GM08714 (cell line): ENCODE measurements around the gene TAC3.
"Not testable (repeated sequence)": the region's sequence is repeated elsewhere in the genome, so short reads cannot be mapped to it uniquely, and the experiment has no call there.

ENCODE experiments used
- H3K4me3 ChIP-seq: fragments of 200-500 bp; sonication (Bioruptor generic); 2 replicates; pipeline ENCODE4 v1.5.1; 2014; ENCODE audit warnings: mild to moderate bottlenecking, low read length, inconsistent platforms
- ZNF274 ChIP-seq: IDR thresholded peaks from 2 replicates; pipeline ENCODE4 v1.6.1; 2012; ENCODE audit warnings: mild to moderate bottlenecking, low read depth, low read length

The TAC3 gene

GRCh38 chr12:57016348-57016747, at the start of gene TAC3:
TSS of gene TAC3 (minus strand) at chr12:57016529. CDS start at chr12:57015797, 732 bp downstream.
- no peak within 1 kb of the TSS for H3K4me3 ChIP-seq

GRCh38 chr12:57063991-57064685, 47.8 kb upstream of the TAC3 start:
- no peak overlapping the region; the same call in 1 of the 2 replicates for H3K4me3 ChIP-seq
- no peak for TF ChIP-seq ZNF274

More at GRCh38 chr12:57016348-57016747, at the start of gene TAC3:
- no peak for TF ChIP-seq ZNF274

GRCh38 chr12:57058454-57058853, 42.1 kb upstream of the TAC3 start:
- TF ChIP-seq ZNF274 = no peak
- no peak overlapping the region for H3K4me3 ChIP-seq

DNA sequence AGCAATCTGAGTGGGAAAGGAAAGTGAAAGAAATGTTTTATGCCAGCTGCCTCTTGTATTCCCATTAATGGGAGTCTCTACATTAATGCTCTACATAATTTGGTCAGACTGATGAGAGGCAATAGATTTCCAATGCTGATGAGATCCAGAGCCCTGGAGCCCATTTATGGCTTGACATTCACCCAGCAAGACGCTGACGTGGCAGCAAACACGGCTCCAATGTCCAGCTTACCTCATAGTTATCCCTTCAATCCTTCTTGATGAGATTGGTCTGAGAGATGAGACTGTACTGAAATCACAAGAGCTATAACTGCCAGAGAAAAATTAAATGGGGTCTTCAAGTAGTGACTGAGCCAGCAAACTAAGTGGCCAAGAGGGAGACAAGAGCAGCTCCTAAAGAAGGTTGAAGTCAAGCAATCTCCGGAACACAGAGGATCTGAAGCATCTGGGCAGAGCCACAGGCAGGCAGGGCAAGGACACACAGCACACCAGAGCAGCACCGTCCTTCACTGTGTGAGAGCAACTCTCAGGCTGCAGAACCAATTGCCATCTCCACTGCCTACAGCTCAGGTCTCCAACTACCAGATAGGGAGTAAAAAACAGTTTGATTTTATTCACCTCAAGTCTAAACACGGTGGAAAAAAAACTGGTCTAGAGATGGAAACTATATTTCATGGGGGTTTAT, 40.9 kb upstream of the TAC3 start:
- TF ChIP-seq ZNF274 = no peak
- no peak overlapping the region for H3K4me3 ChIP-seq

DNA sequence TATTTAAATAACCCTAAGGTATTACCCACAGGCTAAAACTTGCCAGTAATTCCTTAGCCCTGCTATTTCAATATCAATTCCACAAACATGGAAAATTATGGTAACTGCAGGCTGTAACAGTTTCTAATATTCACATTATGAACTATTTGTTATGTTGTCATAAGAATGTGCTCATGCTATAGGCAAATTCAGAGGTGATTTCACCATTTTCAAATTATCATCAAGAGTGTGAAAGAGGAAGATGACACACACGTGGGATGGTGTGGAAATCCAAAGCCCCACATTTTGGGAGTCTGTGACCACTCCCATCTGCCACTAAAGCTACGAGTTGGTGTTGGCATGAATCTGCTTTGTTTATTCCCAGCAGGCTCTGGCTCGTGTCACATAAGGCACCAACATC, 39.5 kb upstream of the TAC3 start:
- no peak overlapping the region for H3K4me3 ChIP-seq
- no peak for TF ChIP-seq ZNF274

DNA sequence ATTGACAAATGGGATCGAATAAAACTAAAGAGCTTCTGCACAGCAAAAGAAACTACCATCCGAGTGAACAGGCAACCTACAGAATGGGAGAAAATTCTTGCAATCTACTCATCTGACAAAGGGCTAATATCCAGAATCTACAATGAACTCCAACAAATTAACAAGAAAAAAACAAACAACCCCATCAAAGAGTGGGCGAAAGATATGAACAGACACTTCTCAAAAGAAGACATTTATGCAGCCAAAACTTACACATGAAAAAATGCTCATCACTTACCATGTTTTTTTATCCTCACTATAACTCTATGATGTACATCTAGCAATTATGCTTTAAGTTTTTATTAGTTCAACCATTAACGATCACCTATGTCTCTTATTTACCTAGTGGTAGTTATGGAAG, 37.6 kb upstream of the TAC3 start:
- not testable (repeated sequence) for H3K4me3 ChIP-seq

DNA sequence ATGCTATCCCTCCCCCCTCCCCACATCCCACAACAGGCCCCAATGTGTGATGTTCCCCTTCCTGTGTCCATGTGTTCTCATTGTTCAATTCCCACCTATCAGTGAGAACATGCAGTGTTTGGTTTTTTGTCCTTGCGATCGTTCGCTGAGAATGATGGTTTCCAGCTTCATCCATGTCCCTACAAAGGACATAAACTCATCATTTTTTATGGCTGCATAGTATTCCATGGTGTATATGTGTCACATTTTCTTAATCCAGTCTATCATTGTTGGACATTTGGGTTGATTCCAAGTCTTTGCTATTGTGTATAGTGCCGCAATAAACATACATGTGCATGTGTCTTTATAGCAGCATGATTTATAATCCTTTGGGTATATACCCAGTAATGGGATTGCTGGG, 36.8 kb upstream of the TAC3 start:
- H3K4me3 ChIP-seq = not testable (repeated sequence)

GRCh38 chr12:57051011-57051410, 34.7 kb upstream of the TAC3 start:
- no peak overlapping the region for H3K4me3 ChIP-seq
- TF ChIP-seq ZNF274 = no peak

DNA sequence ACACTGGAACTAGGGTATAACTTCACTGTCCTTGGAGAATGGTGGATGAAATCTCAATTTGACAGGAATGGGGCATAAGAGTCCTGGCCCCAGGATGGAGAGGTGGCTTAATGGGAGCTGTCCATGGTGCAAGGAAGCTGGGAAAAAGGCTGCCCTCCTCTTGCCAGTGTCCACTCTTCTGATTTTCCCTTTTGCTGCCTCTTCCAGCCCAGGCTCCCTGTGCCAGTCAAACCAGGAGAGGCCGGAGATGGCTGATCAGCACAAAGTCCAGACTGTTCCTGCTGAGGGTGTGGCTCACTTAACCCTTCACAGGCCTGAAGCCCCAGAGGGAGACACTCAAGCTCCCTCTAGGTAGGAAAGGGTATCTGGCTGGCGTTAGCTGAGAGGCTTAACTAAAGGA, 33.6 kb upstream of the TAC3 start, which contains the start of gene MYO1A:
TSS of gene MYO1A (minus strand) at position 240 of the 400 bp plus-strand sequence. CDS start 1,806 bp downstream, outside the sequence.
- no peak within 1 kb of the TSS for H3K4me3 ChIP-seq
- no peak for TF ChIP-seq ZNF274

DNA sequence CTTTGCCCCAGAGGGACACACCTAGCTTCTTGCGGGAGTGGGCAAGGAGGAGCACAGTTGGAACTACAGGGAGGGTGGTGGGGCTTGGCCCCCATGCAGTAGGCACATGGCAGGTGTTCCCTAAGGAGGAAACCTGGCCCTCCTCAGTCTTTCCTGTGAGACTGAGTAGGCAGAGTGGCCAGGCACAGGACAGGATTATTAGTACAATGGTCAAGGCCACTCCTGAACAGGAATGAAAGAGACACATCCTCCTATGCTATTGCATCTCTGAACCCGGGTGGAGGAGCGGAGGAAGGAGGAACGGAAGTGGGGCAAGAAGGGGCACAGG, 32.8 kb upstream of the TAC3 start:
- no peak for TF ChIP-seq ZNF274
- no peak overlapping the region for H3K4me3 ChIP-seq

DNA sequence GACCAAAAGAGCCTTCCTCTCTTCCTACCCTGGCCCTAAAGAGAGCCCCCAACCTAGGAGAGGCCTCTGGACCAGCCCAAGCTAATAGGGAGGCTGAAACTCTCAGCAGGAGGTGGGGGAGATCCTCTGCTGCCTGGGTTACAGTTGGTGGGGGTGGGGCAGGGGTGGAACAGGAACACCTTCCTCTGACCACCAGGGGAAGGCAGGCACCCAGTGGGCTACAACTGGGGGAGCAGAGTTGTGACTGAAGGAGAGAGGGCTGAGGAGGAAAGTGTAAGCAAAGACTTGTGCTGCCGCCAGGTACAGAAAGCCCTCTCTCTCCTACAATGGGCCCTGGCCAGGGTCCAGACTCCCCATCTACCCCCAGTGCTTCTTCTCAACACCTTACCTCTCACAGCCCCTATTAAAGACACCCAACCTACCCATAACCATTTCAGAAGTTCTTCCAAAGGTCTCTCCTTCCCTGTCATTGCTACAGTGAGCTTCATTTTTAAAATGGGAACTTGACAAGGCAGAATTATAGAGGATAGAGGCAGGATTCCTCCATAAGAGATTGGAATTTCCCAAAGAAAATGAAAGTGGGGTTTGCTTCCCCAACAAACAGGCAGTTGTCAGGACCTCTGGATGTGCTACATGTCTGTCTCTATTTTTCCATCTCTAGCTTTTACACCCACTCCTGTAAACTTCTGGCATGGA, 32.2 kb upstream of the TAC3 start:
- no peak overlapping the region for H3K4me3 ChIP-seq
- no peak for TF ChIP-seq ZNF274

DNA sequence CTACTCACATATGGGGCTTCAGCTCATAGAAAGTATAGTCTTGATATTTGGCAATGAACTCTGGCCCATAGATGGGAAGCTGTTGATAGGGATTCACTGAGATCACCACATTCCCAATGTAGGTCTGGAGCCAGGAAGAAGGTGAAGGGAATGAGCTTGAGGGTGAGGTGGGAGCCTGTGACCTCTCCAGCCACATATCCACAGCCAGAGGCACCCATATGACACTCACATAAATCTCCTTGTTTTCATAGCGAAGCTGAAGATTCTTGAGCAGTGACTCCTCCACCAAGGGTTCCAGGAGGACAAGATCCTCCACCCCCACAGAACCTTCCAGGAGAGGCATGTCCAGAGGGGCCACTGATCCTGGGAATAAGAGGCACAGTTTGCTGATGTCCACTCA, 31.7 kb upstream of the TAC3 start:
- H3K4me3 ChIP-seq = no peak overlapping the region
- TF ChIP-seq ZNF274 = no peak

GRCh38 chr12:57046947-57047890, 30.9 kb upstream of the TAC3 start:
- TF ChIP-seq ZNF274 = no peak
- H3K4me3 ChIP-seq = no peak overlapping the region
